GM23338 (cell line): ENCODE measurements around the gene ERVMER34-1. TPM values are rescaled to one million over a fixed set of nuclear protein-coding genes. Genes with fewer than 3 reads are reported as not detected.

ENCODE experiments used
- ATAC-seq: fragments of 200-7000 bp; cut with Tn5 transposase; 3 replicates; pipeline ENCODE4 v1.9.1; 2020
- DNase-seq: peaks from one replicate; pipeline ENCODE4 v3.0.0-alpha.2; 2015; ENCODE audit warnings: low spot score
- H2AFZ ChIP-seq: fragments of 200-600 bp; sonication (generic); 2 replicates; pipeline ENCODE4 v1.8.0; 2016; ENCODE audit warnings: antibody characterized with exemption, mild to moderate bottlenecking, moderate library complexity
- H3F3A ChIP-seq: fragments of 200-600 bp; sonication (generic); replicated peaks from 2 replicates; pipeline ENCODE4 v1.8.0; 2017; ENCODE audit warnings: antibody characterized with exemption, mixed run types, low read depth
- H3K27ac ChIP-seq: fragments of 200-600 bp; sonication (generic); 2 replicates; pipeline ENCODE4 v1.6.1; 2016; ENCODE audit warnings: low read depth
- H3K27me3 ChIP-seq: fragments of 200-600 bp; sonication (generic); 2 replicates; pipeline ENCODE4 v1.8.0; 2016; ENCODE audit warnings: mild to moderate bottlenecking, mixed run types, moderate library complexity; ENCODE audit not compliant: insufficient read depth
- H3K36me3 ChIP-seq: fragments of 200-600 bp; sonication (generic); 2 replicates; pipeline ENCODE4 v1.8.0; 2016; ENCODE audit warnings: mild to moderate bottlenecking; ENCODE audit not compliant: insufficient read depth
- H3K4me1 ChIP-seq: fragments of 200-600 bp; sonication (generic); 2 replicates; pipeline ENCODE4 v1.8.0; 2016; ENCODE audit warnings: mild to moderate bottlenecking, moderate library complexity; ENCODE audit not compliant: insufficient read depth
- H3K4me2 ChIP-seq: fragments of 200-600 bp; sonication (generic); 2 replicates; pipeline ENCODE4 v1.7.1; 2017; ENCODE audit warnings: mixed run types
- H3K4me3 ChIP-seq: fragments of 200-600 bp; sonication (generic); 2 replicates; pipeline ENCODE4 v1.6.1; 2016; ENCODE audit warnings: mixed run types
- H3K79me2 ChIP-seq: fragments of 200-600 bp; sonication (generic); replicated peaks from 2 replicates; pipeline ENCODE4 v1.8.0; 2017; ENCODE audit warnings: mild to moderate bottlenecking; ENCODE audit not compliant: insufficient read depth
- H3K9me2 ChIP-seq: fragments of 200-600 bp; sonication (generic); 2 replicates; pipeline ENCODE4 v1.8.0; 2017; ENCODE audit not compliant: insufficient read depth
- H4K20me1 ChIP-seq: fragments of 200-600 bp; sonication (generic); replicated peaks from 2 replicates; pipeline ENCODE4 v1.8.0; 2017; ENCODE audit warnings: mild to moderate bottlenecking; ENCODE audit not compliant: insufficient read depth
- H3K27ac Mint-ChIP-seq: 2 replicates; pipeline ENCODE4 v1.8.0; 2020; ENCODE audit warnings: inconsistent platforms, mild to moderate bottlenecking, moderate library complexity, mixed read lengths
- H3K27me3 Mint-ChIP-seq: 3 replicates; pipeline ENCODE4 v1.8.0; 2022; ENCODE audit warnings: low read depth, mild to moderate bottlenecking, moderate library complexity, mixed read lengths, inconsistent platforms; ENCODE audit not compliant: insufficient read depth, poor library complexity
- H3K36me3 Mint-ChIP-seq: 3 replicates; pipeline ENCODE4 v1.8.0; 2021; ENCODE audit warnings: low read depth, mild to moderate bottlenecking, inconsistent platforms, moderate library complexity, mixed read lengths
- H3K4me1 Mint-ChIP-seq: 3 replicates; pipeline ENCODE4 v1.8.0; 2020; ENCODE audit warnings: mild to moderate bottlenecking, inconsistent platforms, mixed read lengths
- H3K4me3 Mint-ChIP-seq: 3 replicates; pipeline ENCODE4 v1.8.0; 2021; ENCODE audit warnings: moderate library complexity, mild to moderate bottlenecking, inconsistent platforms, mixed read lengths
- H3K9me3 Mint-ChIP-seq: 3 replicates; pipeline ENCODE4 v1.8.0; 2020; ENCODE audit warnings: moderate library complexity, mild to moderate bottlenecking, inconsistent platforms, mixed read lengths
- CREB1 ChIP-seq: fragments of 250-450 bp; sonication (Bioruptor Pico); IDR thresholded peaks from 2 replicates; pipeline ENCODE4 v1.5.0; 2020; ENCODE audit warnings: low read depth, mild to moderate bottlenecking, moderate library complexity
- EZH2phosphoT487 ChIP-seq: fragments of 200-600 bp; sonication (generic); IDR thresholded peaks from one replicate; pipeline ENCODE4 v1.8.1; 2018; ENCODE audit warnings: antibody characterized with exemption; ENCODE audit not compliant: unreplicated experiment
- JUNB ChIP-seq: IDR thresholded peaks from one replicate; pipeline ENCODE4 v1.6.1; 2016; ENCODE audit warnings: antibody characterized with exemption; ENCODE audit not compliant: unreplicated experiment
- NANOG ChIP-seq: IDR thresholded peaks from 2 replicates; pipeline ENCODE4 v1.6.1; 2016; ENCODE audit warnings: antibody characterized with exemption, borderline replicate concordance
- POLR2AphosphoS5 ChIP-seq: IDR thresholded peaks from 2 replicates; pipeline ENCODE4 v1.6.1; 2016; ENCODE audit warnings: antibody characterized with exemption, low read depth
- STAT1 ChIP-seq: IDR thresholded peaks from one replicate; pipeline ENCODE4 v1.6.1; 2016; ENCODE audit warnings: antibody characterized with exemption; ENCODE audit not compliant: unreplicated experiment
- ZNF114 ChIP-seq: fragments of 250-450 bp; sonication (Bioruptor Pico); IDR thresholded peaks from 2 replicates; pipeline ENCODE4 v1.5.0; 2020; ENCODE audit warnings: mild to moderate bottlenecking, moderate library complexity
- ZNF331 ChIP-seq: fragments of 250-450 bp; sonication (Bioruptor Pico); IDR thresholded peaks from 2 replicates; pipeline ENCODE4 v1.5.0; 2020; ENCODE audit warnings: low read depth, mild to moderate bottlenecking, moderate library complexity
- polyA plus RNA-seq: library from polyadenylated mRNA; unstranded; fragments of >200 nt; fragmentation: Nextera tagmentation; extraction: Ambion mirVana; gene quantifications from 2 replicates; pipeline ENCODE4 v1.2.1, GENCODE V29; 2016
- total RNA-seq: library from RNA; depleted of rRNA; stranded (reverse); fragments of >200 nt; shearing (Covaris generic); gene quantifications from 2 replicates; pipeline ENCODE4 v1.2.3, GENCODE V29; 2014
- TF ChIP-seq, protein P1 (sequence below): IDR thresholded peaks from 2 replicates; pipeline ENCODE4 v1.6.1; 2016; ENCODE audit warnings: antibody characterized with exemption
- TF ChIP-seq, protein P2 (sequence below): fragments of 250-450 bp; sonication (Bioruptor Pico); IDR thresholded peaks from 2 replicates; pipeline ENCODE4 v1.5.0; 2020; ENCODE audit warnings: mild to moderate bottlenecking, moderate library complexity
- TF ChIP-seq, protein P3 (sequence below): IDR thresholded peaks from one replicate; pipeline ENCODE4 v1.6.1; 2018; ENCODE audit warnings: antibody characterized with exemption; ENCODE audit not compliant: unreplicated experiment
- TF ChIP-seq, protein P4 (sequence below), 2 experiments: fragments of 200-600 bp in 1 of 2; sonication (generic) in 1 of 2; conservative IDR thresholded peaks; 2 replicates each; pipeline versions ENCODE4 v1.5.1 to v1.6.1; 2016 to 2017; ENCODE audit warnings: antibody characterized with exemption in 2 of 2, low read depth in 2 of 2, mild to moderate bottlenecking in 2 of 2, moderate library complexity in 1 of 2

The ERVMER34-1 gene
- total and polyA plus RNA-seq, 2 experiments from 2014 or later: 15.9 to 34.1 TPM

DNA sequence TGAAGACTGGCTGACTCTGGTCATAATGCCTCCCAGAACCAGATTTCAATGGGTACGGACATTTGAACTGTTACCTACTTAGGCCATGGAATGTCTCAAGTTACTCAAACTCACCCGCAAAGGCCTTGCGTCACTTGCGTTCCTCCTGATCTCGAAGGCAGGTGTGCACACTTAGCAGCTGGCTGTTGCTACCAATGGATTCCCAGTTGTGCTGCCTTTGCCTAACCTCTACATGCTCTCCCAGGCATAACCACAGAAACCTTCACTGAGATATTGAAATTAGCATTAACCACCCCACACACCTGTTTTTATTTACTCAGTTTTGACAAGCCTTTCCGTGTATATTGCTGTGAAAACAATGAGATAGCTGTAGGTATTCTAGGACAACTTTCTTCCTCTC lies 2.8 kb downstream of the ERVMER34-1 start:
- DNase-seq: no peak
- H3K27me3 ChIP-seq: peaks cover 28% of the 10 kb centered on the region
- H3F3A ChIP-seq: peaks cover 14% of the 10 kb centered on the region
- TF ChIP-seq, protein P1, sequence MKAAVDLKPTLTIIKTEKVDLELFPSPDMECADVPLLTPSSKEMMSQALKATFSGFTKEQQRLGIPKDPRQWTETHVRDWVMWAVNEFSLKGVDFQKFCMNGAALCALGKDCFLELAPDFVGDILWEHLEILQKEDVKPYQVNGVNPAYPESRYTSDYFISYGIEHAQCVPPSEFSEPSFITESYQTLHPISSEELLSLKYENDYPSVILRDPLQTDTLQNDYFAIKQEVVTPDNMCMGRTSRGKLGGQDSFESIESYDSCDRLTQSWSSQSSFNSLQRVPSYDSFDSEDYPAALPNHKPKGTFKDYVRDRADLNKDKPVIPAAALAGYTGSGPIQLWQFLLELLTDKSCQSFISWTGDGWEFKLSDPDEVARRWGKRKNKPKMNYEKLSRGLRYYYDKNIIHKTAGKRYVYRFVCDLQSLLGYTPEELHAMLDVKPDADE: no peak
- TF ChIP-seq CREB1 (CRISPR knock-in tag): no peak
- TF ChIP-seq, protein P2, sequence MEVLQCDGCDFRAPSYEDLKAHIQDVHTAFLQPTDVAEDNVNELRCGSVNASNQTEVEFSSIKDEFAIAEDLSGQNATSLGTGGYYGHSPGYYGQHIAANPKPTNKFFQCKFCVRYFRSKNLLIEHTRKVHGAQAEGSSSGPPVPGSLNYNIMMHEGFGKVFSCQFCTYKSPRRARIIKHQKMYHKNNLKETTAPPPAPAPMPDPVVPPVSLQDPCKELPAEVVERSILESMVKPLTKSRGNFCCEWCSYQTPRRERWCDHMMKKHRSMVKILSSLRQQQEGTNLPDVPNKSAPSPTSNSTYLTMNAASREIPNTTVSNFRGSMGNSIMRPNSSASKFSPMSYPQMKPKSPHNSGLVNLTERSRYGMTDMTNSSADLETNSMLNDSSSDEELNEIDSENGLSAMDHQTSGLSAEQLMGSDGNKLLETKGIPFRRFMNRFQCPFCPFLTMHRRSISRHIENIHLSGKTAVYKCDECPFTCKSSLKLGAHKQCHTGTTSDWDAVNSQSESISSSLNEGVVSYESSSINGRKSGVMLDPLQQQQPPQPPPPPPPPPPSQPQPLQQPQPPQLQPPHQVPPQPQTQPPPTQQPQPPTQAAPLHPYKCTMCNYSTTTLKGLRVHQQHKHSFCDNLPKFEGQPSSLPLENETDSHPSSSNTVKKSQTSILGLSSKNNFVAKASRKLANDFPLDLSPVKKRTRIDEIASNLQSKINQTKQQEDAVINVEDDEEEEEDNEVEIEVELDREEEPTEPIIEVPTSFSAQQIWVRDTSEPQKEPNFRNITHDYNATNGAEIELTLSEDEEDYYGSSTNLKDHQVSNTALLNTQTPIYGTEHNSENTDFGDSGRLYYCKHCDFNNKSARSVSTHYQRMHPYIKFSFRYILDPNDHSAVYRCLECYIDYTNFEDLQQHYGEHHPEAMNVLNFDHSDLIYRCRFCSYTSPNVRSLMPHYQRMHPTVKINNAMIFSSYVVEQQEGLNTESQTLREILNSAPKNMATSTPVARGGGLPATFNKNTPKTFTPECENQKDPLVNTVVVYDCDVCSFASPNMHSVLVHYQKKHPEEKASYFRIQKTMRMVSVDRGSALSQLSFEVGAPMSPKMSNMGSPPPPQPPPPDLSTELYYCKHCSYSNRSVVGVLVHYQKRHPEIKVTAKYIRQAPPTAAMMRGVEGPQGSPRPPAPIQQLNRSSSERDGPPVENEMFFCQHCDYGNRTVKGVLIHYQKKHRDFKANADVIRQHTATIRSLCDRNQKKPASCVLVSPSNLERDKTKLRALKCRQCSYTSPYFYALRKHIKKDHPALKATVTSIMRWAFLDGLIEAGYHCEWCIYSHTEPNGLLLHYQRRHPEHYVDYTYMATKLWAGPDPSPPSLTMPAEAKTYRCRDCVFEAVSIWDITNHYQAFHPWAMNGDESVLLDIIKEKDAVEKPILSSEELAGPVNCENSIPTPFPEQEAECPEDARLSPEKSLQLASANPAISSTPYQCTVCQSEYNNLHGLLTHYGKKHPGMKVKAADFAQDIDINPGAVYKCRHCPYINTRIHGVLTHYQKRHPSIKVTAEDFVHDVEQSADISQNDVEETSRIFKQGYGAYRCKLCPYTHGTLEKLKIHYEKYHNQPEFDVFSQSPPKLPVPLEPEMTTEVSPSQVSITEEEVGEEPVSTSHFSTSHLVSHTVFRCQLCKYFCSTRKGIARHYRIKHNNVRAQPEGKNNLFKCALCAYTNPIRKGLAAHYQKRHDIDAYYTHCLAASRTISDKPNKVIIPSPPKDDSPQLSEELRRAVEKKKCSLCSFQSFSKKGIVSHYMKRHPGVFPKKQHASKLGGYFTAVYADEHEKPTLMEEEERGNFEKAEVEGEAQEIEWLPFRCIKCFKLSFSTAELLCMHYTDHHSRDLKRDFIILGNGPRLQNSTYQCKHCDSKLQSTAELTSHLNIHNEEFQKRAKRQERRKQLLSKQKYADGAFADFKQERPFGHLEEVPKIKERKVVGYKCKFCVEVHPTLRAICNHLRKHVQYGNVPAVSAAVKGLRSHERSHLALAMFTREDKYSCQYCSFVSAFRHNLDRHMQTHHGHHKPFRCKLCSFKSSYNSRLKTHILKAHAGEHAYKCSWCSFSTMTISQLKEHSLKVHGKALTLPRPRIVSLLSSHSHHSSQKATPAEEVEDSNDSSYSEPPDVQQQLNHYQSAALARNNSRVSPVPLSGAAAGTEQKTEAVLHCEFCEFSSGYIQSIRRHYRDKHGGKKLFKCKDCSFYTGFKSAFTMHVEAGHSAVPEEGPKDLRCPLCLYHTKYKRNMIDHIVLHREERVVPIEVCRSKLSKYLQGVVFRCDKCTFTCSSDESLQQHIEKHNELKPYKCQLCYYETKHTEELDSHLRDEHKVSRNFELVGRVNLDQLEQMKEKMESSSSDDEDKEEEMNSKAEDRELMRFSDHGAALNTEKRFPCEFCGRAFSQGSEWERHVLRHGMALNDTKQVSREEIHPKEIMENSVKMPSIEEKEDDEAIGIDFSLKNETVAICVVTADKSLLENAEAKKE (CRISPR knock-in tag): no peak
- TF ChIP-seq NANOG: no peak
- TF ChIP-seq EZH2phosphoT487: no peak
- TF ChIP-seq JUNB: no peak
- TF ChIP-seq POLR2AphosphoS5: no peak
- TF ChIP-seq, protein P3, sequence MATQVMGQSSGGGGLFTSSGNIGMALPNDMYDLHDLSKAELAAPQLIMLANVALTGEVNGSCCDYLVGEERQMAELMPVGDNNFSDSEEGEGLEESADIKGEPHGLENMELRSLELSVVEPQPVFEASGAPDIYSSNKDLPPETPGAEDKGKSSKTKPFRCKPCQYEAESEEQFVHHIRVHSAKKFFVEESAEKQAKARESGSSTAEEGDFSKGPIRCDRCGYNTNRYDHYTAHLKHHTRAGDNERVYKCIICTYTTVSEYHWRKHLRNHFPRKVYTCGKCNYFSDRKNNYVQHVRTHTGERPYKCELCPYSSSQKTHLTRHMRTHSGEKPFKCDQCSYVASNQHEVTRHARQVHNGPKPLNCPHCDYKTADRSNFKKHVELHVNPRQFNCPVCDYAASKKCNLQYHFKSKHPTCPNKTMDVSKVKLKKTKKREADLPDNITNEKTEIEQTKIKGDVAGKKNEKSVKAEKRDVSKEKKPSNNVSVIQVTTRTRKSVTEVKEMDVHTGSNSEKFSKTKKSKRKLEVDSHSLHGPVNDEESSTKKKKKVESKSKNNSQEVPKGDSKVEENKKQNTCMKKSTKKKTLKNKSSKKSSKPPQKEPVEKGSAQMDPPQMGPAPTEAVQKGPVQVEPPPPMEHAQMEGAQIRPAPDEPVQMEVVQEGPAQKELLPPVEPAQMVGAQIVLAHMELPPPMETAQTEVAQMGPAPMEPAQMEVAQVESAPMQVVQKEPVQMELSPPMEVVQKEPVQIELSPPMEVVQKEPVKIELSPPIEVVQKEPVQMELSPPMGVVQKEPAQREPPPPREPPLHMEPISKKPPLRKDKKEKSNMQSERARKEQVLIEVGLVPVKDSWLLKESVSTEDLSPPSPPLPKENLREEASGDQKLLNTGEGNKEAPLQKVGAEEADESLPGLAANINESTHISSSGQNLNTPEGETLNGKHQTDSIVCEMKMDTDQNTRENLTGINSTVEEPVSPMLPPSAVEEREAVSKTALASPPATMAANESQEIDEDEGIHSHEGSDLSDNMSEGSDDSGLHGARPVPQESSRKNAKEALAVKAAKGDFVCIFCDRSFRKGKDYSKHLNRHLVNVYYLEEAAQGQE: no peak
- no peak for TF ChIP-seq STAT1
- TF ChIP-seq ZNF114 (CRISPR knock-in tag): no peak
- TF ChIP-seq, protein P4, sequence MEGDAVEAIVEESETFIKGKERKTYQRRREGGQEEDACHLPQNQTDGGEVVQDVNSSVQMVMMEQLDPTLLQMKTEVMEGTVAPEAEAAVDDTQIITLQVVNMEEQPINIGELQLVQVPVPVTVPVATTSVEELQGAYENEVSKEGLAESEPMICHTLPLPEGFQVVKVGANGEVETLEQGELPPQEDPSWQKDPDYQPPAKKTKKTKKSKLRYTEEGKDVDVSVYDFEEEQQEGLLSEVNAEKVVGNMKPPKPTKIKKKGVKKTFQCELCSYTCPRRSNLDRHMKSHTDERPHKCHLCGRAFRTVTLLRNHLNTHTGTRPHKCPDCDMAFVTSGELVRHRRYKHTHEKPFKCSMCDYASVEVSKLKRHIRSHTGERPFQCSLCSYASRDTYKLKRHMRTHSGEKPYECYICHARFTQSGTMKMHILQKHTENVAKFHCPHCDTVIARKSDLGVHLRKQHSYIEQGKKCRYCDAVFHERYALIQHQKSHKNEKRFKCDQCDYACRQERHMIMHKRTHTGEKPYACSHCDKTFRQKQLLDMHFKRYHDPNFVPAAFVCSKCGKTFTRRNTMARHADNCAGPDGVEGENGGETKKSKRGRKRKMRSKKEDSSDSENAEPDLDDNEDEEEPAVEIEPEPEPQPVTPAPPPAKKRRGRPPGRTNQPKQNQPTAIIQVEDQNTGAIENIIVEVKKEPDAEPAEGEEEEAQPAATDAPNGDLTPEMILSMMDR (conservative IDR thresholded peaks at IDR 0.05; ENCODE audit: low read depth in 2 of 2): no peak
- no peak for TF ChIP-seq ZNF331 (CRISPR knock-in tag)
- no peak overlapping the region for H2AFZ ChIP-seq
- H3K4me3 Mint-ChIP-seq: no peak overlapping the region
- peaks cover 65% of the 10 kb centered on the region for H3K36me3 Mint-ChIP-seq
- H3K9me3 Mint-ChIP-seq: peaks cover 20% of the 10 kb centered on the region
- H3K27ac Mint-ChIP-seq: no peak overlapping the region
- no peak overlapping the region for H3K27ac ChIP-seq
- H4K20me1 ChIP-seq: no peaks in the 10 kb centered on the region; the same call in 1 of the 2 replicates
- peaks cover 7% of the 10 kb centered on the region for H3K4me1 Mint-ChIP-seq
- no peak for ATAC-seq
- H3K9me2 ChIP-seq: peaks cover 11% of the 10 kb centered on the region
- H3K4me3 ChIP-seq: no peak overlapping the region
- peaks cover 34% of the 10 kb centered on the region for H3K27me3 Mint-ChIP-seq
- H3K4me1 ChIP-seq: peaks cover 14% of the 10 kb centered on the region
- H3K36me3 ChIP-seq: peaks cover 38% of the 10 kb centered on the region
- H3K4me2 ChIP-seq: no peak overlapping the region
- peaks cover 20% of the 10 kb centered on the region for H3K79me2 ChIP-seq
